Measurements from ENCODE around the gene PHETA1.

- TF ChIP-seq CTCF (IDR thresholded peaks at IDR 0.05; ENCODE audit: insufficient read depth, low read depth, low read length): no peak
- no peak for TF ChIP-seq EZH2 (IDR thresholded peaks at IDR 0.05; ENCODE audit: insufficient read depth, low read length)
These were observed 9.0 kb downstream of the PHETA1 start for GRCh38 chr12:111359914-111360276.
